GM12864 (cell line): ENCODE results near the gene LRRC71.

ENCODE experiments used
- DNase-seq: peaks from one replicate; pipeline ENCODE4 v3.0.0-alpha.2; 2011; ENCODE audit warnings: low read depth
- H3K4me3 ChIP-seq: 2 replicates; pipeline ENCODE4 v1.5.1; 2011; ENCODE audit warnings: mild to moderate bottlenecking, low read depth, low read length, control low read depth
- TF ChIP-seq, protein P1 (sequence below): IDR thresholded peaks from 2 replicates; pipeline ENCODE4 v1.5.1; 2011; ENCODE audit warnings: low read depth, mild to moderate bottlenecking, moderate library complexity, low read length, control low read depth, inconsistent platforms; ENCODE audit errors: missing control alignments

The LRRC71 gene

DNA sequence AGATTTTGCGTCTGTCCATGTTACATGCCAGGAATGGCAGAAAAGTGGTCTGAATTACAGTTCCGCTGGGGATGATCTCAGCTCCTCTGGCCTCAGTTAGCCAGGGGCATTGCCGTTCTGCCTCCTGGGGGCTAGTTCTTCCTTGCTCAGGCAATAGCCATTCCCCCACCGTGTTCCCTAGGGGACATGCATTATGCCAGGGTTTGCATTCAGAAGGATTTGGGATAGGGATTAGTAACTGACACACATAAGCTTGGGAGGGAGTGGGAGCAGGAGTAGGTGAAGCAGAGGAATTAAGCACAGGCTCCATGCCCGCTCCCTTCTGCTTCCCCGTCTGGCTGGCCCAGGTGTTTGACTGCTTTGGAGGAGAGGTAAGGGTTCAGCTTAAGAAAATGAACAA is 12.7 kb downstream of the LRRC71 start:
- TF ChIP-seq, protein P1, sequence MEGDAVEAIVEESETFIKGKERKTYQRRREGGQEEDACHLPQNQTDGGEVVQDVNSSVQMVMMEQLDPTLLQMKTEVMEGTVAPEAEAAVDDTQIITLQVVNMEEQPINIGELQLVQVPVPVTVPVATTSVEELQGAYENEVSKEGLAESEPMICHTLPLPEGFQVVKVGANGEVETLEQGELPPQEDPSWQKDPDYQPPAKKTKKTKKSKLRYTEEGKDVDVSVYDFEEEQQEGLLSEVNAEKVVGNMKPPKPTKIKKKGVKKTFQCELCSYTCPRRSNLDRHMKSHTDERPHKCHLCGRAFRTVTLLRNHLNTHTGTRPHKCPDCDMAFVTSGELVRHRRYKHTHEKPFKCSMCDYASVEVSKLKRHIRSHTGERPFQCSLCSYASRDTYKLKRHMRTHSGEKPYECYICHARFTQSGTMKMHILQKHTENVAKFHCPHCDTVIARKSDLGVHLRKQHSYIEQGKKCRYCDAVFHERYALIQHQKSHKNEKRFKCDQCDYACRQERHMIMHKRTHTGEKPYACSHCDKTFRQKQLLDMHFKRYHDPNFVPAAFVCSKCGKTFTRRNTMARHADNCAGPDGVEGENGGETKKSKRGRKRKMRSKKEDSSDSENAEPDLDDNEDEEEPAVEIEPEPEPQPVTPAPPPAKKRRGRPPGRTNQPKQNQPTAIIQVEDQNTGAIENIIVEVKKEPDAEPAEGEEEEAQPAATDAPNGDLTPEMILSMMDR = no peak
- no peak for DNase-seq
- H3K4me3 ChIP-seq = no peak overlapping the region

DNA sequence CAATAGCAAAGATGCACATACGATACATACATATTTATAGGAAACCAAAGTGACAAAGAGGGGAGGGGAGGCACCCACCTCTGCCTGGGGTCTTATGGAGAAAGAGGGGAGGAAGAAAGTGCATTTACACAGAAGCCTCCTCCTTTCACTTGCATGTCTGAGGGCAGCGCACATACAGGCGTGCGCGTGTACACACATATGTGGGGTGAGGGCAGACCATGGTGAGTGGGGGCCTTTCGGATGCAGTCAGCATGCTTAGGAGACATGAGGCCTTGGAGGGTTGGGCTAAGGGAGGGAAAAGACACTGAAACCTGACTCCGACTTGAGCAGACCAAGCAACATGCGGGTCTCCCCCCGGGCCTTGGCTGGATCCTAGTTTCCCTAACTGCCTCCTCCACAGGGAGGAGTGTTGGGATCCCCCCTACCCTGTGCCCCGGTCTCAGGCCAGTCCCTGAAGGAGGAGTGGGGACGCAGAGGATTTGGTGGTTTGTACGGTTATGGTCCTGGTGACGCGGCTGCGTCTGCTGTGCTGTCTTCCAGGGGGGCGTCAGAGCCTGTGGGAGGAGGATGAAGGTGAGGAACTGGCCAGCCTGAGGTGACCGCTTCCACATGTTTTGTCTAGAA is 15.2 kb downstream of the LRRC71 start:
- TF ChIP-seq, protein P1 = no peak
- DNase-seq = no peak
- H3K4me3 ChIP-seq = no peak overlapping the region

DNA sequence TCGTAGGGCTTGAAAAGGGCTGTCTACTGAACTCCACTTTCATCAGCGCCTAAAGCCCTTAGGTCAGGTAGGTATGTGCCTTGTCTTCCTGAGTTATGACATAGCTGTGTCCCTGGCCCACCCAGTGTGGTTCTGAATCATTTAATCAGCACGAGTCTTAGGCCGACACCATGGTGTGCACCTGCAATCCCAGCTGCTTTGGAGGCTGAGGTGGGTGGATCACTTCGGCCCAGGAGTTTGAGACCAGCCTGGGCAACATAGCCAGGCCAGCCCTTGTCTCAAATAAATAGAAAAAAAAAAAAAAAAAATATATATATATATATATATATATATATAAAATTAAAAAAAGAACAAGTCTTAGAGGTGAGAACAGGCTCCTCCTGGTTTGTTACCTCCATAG is 15.8 kb downstream of the LRRC71 start:
- no peak overlapping the region for H3K4me3 ChIP-seq
- TF ChIP-seq, protein P1 = no peak
- no peak for DNase-seq

DNA sequence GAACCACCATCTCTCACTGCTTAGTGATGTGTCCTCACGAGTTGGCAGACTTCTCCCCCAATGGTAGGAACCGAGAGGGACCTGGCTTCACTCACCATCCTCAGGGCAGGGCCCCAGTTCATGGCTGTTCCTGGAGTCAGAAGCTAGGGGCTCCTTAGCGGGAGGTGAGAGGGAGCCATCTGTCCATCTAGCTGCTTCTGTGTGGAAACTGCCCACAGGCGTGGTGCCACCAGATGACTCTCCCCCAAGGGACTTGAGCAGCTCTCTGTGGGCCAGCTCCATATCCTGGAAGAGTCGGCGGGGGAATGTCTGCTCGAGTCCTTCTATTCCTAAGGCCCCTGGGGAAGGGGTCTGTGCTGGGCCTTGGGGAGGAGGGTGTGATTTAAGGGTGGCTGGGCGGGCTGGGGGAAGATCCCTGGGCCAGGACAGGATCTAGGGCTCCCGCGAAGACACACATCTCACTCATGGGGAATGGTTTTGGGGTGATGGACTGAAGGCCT is 16.3 kb downstream of the LRRC71 start:
- TF ChIP-seq, protein P1 = no peak
- no peak for DNase-seq
- no peak overlapping the region for H3K4me3 ChIP-seq

DNA sequence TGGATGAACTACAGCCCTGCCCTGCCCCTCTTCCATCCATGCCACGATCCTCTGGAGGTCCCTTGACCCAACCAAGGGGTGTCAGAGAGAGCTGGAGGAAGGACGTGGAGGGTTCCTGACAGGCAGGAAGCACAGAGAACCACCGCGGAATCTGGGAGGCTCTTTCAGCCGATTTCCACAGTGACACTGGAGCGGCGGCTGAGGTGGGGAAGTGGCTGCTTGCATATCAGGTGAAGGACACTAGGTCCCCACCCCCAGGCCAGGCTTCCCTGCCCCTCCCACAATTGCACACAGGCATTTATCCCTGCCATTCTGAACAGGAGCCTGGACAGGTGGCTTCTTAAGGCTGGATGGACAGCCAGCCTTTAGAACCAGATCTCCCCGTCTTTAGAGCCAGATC is 17.5 kb downstream of the LRRC71 start:
- DNase-seq = no peak
- no peak overlapping the region for H3K4me3 ChIP-seq
- TF ChIP-seq, protein P1 = no peak

DNA sequence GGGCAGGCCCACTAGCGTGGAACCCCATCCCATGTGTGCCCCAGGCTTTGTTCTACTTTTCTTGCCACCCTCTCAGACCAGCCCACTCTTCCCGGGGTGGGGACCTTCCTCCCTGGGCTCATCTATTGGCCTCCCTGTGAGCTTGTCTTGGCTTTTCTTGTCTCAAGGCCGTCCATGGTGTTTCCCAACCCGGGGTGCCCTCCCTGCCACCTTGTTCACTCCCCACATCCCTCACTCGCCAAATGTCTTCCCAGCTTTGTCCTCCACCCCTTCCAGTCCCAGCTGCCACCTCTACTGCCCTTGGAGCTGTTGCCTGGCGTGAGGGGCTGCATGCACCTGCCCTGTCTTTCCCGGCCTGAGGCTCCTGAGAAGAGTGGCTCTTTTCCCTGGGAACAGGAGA is 18.4 kb downstream of the LRRC71 start:
- H3K4me3 ChIP-seq = no peak overlapping the region
- no peak for DNase-seq
- TF ChIP-seq, protein P1 = no peak

DNA sequence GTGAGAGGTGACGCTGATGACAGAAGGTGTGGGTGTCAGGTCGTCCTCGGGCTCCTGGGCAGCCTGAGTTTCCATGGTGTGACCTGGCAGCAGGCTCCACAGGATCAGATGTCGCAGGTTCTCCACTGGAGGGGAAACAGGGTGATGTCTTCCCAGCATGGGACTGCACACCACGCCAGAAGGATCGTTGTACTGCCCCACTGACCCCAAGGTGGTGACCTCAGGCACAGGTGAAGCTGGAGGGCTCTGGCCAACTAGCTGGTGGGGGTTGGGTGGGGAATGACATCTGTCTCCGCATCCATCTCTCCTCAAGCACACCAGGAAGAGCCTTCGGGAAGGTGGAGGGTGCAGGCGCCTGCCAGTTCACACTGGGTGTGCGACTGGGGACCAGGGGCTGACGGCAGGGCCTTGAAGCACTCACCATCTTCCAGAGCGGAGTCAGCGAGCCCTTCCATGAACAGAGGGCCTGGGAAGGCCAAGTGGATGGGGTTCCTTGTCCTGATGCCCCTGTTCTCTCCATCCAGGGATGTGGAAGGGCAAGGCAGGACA is 19.4 kb downstream of the LRRC71 start:
- TF ChIP-seq, protein P1 = no peak
- no peak overlapping the region for H3K4me3 ChIP-seq
- no peak for DNase-seq
